GM12878 (cell line): ENCODE data around the gene C2orf92. TPM values are rescaled to one million over a fixed set of nuclear protein-coding genes. Genes with fewer than 3 reads are reported as not detected.

ENCODE experiments used
- ATAC-seq: fragments of 200-7000 bp; cut with Tn5 transposase; 3 replicates; pipeline ENCODE4 v1.9.1; 2020; ENCODE audit warnings: mild to moderate bottlenecking, moderate library complexity
- BruUV-seq: library from RNA; stranded (reverse); fragments of 400-500 nt; replicated peaks from 2 replicates; lab custom pipeline; 2021; lab: Mats Ljungman, UMichigan
- CTCF ChIA-PET: fragments of 300-600 bp; sonication (Branson Sonifier 250); formaldehyde crosslinking; extraction: SDS; loops from one replicate; lab custom pipeline; 2021; ENCODE audit warnings: inconsistent platforms; lab: Yijun Ruan, JAX
- POLR2A ChIA-PET: fragments of 350-600 bp; formaldehyde crosslinking; extraction: SDS; loops from one replicate; lab custom pipeline; 2021; ENCODE audit warnings: inconsistent platforms; lab: Charles Lee
- RAD21 ChIA-PET: fragments of 300-600 bp; sonication (Branson Sonifier 250); formaldehyde crosslinking; loops from one replicate; lab custom pipeline; 2023; ENCODE audit warnings: antibody characterized with exemption; ENCODE audit not compliant: unreplicated experiment; lab: Charles Lee
- SMC1A ChIA-PET: fragments of 300-600 bp; sonication (Branson Sonifier 250); formaldehyde crosslinking; loops from one replicate; lab custom pipeline; 2023; ENCODE audit not compliant: unreplicated experiment, uncharacterized antibody; lab: Charles Lee
- DNase-seq: peaks from one replicate; pipeline ENCODE4 v3.0.0-alpha.2; 2011; ENCODE audit warnings: low read depth, low spot score
- FAIRE-seq: peaks from 3 replicates; lab custom pipeline; 2011; peaks lifted over from hg19 to GRCh38; lab: Jason Lieb, UNC
- H2AFZ ChIP-seq: 2 replicates; pipeline ENCODE4 v1.6.0; 2011; ENCODE audit warnings: low read depth, low read length, control low read depth; ENCODE audit not compliant: control insufficient read depth
- H3K27ac ChIP-seq: 2 replicates; pipeline ENCODE4 v1.5.1; 2011; ENCODE audit warnings: control low read depth; ENCODE audit not compliant: control insufficient read depth, insufficient read depth
- H3K27me3 ChIP-seq, 2 experiments: replicated peaks in 1 of 2; 2 replicates each; pipeline versions ENCODE4 v1.6.0 to v1.6.1; 2011; ENCODE audit warnings: low read length in 1 of 2; ENCODE audit not compliant: control insufficient read depth in 2 of 2, insufficient read depth in 2 of 2
- H3K36me3 ChIP-seq, 2 experiments: 2 replicates each; pipeline ENCODE4 v1.5.1; 2011; ENCODE audit warnings: low read length in 1 of 2; ENCODE audit not compliant: control insufficient read depth in 2 of 2, insufficient read depth in 2 of 2
- H3K4me1 ChIP-seq: 2 replicates; pipeline ENCODE4 v1.6.1; 2011; ENCODE audit warnings: mild to moderate bottlenecking, low read length, moderate library complexity, mixed read lengths; ENCODE audit not compliant: control insufficient read depth, insufficient read depth
- H3K4me2 ChIP-seq: 2 replicates; pipeline ENCODE4 v1.6.0; 2011; ENCODE audit warnings: control low read depth; ENCODE audit not compliant: control insufficient read depth, insufficient read depth
- H3K4me3 ChIP-seq: fragments of 200-600 bp; sonication (generic); 2 replicates; pipeline ENCODE4 v1.5.1; 2016
- H3K79me2 ChIP-seq: 2 replicates; pipeline ENCODE4 v1.6.0; 2011; ENCODE audit warnings: low read length; ENCODE audit not compliant: control insufficient read depth, insufficient read depth
- H3K9ac ChIP-seq: 2 replicates; pipeline ENCODE4 v1.8.0; 2011; ENCODE audit warnings: low read length, control low read depth, mixed read lengths; ENCODE audit not compliant: control insufficient read depth, insufficient read depth
- H3K9me3 ChIP-seq: replicated peaks from 3 replicates; pipeline ENCODE4 v1.5.1; 2011; ENCODE audit warnings: mild to moderate bottlenecking, low read length; ENCODE audit not compliant: control insufficient read depth, insufficient read depth
- H4K20me1 ChIP-seq: 2 replicates; pipeline ENCODE4 v1.6.0; 2011; ENCODE audit not compliant: control insufficient read depth, insufficient read depth
- BMI1 ChIP-seq: fragments of 450-650 bp; IDR thresholded peaks from 2 replicates; pipeline ENCODE4 v1.6.1; 2016; ENCODE audit warnings: mild to moderate bottlenecking, moderate library complexity, borderline replicate concordance
- CBX5 ChIP-seq: sonication (generic); IDR thresholded peaks from 2 replicates; pipeline ENCODE4 v1.6.1; 2016; ENCODE audit warnings: low read depth, moderate library complexity, mild to moderate bottlenecking, inconsistent platforms
- CREM ChIP-seq: IDR thresholded peaks from 2 replicates; pipeline ENCODE4 v1.6.1; 2014; ENCODE audit warnings: antibody characterized with exemption, low read depth
- EZH2 ChIP-seq: IDR thresholded peaks from 2 replicates; pipeline ENCODE4 v1.6.1; 2012; ENCODE audit warnings: low read depth, mild to moderate bottlenecking, control low read depth, inconsistent platforms, low read length, borderline replicate concordance; ENCODE audit not compliant: control insufficient read depth
- HDAC2 ChIP-seq: fragments of 200-600 bp; sonication (generic); IDR thresholded peaks from 2 replicates; pipeline ENCODE4 v1.6.1; 2017
- NKRF ChIP-seq: fragments of 450-650 bp; conservative IDR thresholded peaks from 2 replicates; pipeline ENCODE4 v1.6.1; 2017; ENCODE audit warnings: mild to moderate bottlenecking, moderate library complexity
- POLR2A ChIP-seq: IDR thresholded peaks from 2 replicates; pipeline ENCODE4 v1.6.1; 2011; ENCODE audit warnings: low read depth, mild to moderate bottlenecking, low read length
- REST ChIP-seq: IDR thresholded peaks from 2 replicates; pipeline ENCODE4 v1.6.1; 2012; ENCODE audit warnings: mild to moderate bottlenecking, low read depth, low read length
- SPI1 ChIP-seq: IDR thresholded peaks from 2 replicates; pipeline ENCODE4 v1.6.1; 2011; ENCODE audit warnings: low read depth, mild to moderate bottlenecking, low read length, moderate library complexity, borderline replicate concordance; ENCODE audit not compliant: insufficient read depth
- SUPT20H ChIP-seq: IDR thresholded peaks from 2 replicates; pipeline ENCODE4 v1.6.1; 2011; ENCODE audit warnings: low read depth, mild to moderate bottlenecking, low read length, moderate library complexity, borderline replicate concordance; ENCODE audit not compliant: control insufficient read depth
- TAF1 ChIP-seq: IDR thresholded peaks from 2 replicates; pipeline ENCODE4 v1.6.1; 2011; ENCODE audit warnings: mild to moderate bottlenecking, low read depth, low read length, borderline replicate concordance
- YBX1 ChIP-seq: fragments of 450-650 bp; IDR thresholded peaks from 2 replicates; pipeline ENCODE4 v1.6.1; 2016; ENCODE audit warnings: antibody characterized with exemption
- ZBTB33 ChIP-seq: fragments of 450-650 bp; IDR thresholded peaks from 2 replicates; pipeline ENCODE4 v1.6.1; 2017; ENCODE audit warnings: mild to moderate bottlenecking
- WGBS: methylation state at CpG from one replicate; pipeline ENCODE4 v1.1.6; 2016; ENCODE audit warnings: low lambda C conversion rate; ENCODE audit not compliant: insufficient replicate concordance, insufficient coverage; ENCODE audit errors: missing lambda C conversion rate; 5-methylcytosine and 5-hydroxymethylcytosine counted together
- in situ Hi-C: fragments of 300-500 bp; cut with MboI; formaldehyde crosslinking; loops from 9 replicates; pipeline ENCODE4 v1.14.3; 2018; ENCODE audit warnings: mixed read lengths
- intact Hi-C: fragments of 100-400 bp; cut with micrococcal nuclease; formaldehyde crosslinking; loops from one replicate; pipeline ENCODE4 v1.14.2; 2022; ENCODE audit not compliant: unreplicated experiment
- polyA plus RNA-seq, 11 experiments: library from polyadenylated mRNA; depleted of rRNA in 4 of 11; unstranded in 6 of 11; stranded (reverse) in 5 of 11; fragments of >200 nt; fragmentation: Nextera tagmentation in 4 of 11; fragmentation: Illumina TruSeq in 1 of 11; extraction: Ambion mirVana in 4 of 11; extraction: Trizol in 1 of 11; gene quantifications; 1 replicate in 1 of 11; 2 replicates in 10 of 11; pipeline versions ENCODE4 v1.2.1 to v1.2.3, GENCODE V29; 2011 to 2016; ENCODE audit warnings: inconsistent platforms in 2 of 11, missing spikeins in 2 of 11, low read depth in 1 of 11
- total RNA-seq, 4 experiments: library from RNA; depleted of rRNA in 3 of 4; stranded (reverse); fragments of >200 nt in 3 of 4; fragmentation: Illumina TruSeq in 1 of 4; extraction: Trizol in 1 of 4; gene quantifications; 2 replicates each; pipeline versions ENCODE4 v1.2.1 to v1.2.3, GENCODE V29; 2013 to 2021

The C2orf92 gene
- total and polyA plus RNA-seq, 10 of the 15 experiments (the other 5 are each of a cell fraction or from before 2014, with no cell fraction given): 0.40 to 10.1 (median 3.7) TPM

- TF ChIP-seq REST: no peak
- TF ChIP-seq ZBTB33: no peak
- no peak for TF ChIP-seq HDAC2
- TF ChIP-seq SUPT20H: no peak
- TF ChIP-seq, all 136 proteins: peak for 0
These were observed 958 bp downstream of the C2orf92 start (continued) for GRCh38 chr2:97670471-97670870.

GRCh38 chr2:97671526-97671925 is 2.0 kb downstream of the C2orf92 start:
- H3K4me2 ChIP-seq: no peak overlapping the region
- H3K27me3 ChIP-seq: no peaks in the 10 kb centered on the region
- ChIA-PET CTCF (interaction anchor here (1.9 kb wide), 1 partner anchor 81 kb away, joined by 6 read pairs; no protein-coding TSS in a partner anchor), RAD21 (no interaction called here), POLR2A (no interaction called here), SMC1A (no interaction called here)
- in situ Hi-C loops (no loop called here), intact Hi-C loops (no loop called here)
- H3K27ac ChIP-seq: no peak overlapping the region
- H3K36me3 ChIP-seq: no peaks in the 10 kb centered on the region
- ATAC-seq (no peak), DNase-seq (no peak), FAIRE-seq (no peak)
- H3K9me3 ChIP-seq: no peaks in the 10 kb centered on the region
- H3K4me3 ChIP-seq: no peak overlapping the region
- peaks cover 9% of the 10 kb centered on the region for H3K4me1 ChIP-seq
- no peak overlapping the region for H2AFZ ChIP-seq
- 80% methylated on average over 7 of the region's 7 CpGs for WGBS
- BruUV-seq: no TSS peak
- no peaks in the 10 kb centered on the region for H4K20me1 ChIP-seq
- TF ChIP-seq CBX5 (no peak), NKRF (no peak), BMI1 (no peak), EZH2 (no peak), POLR2A (no peak), TAF1 (no peak), SPI1 (no peak), CREM (no peak), YBX1 (no peak)
- H3K79me2 ChIP-seq: no peaks in the 10 kb centered on the region
- H3K9ac ChIP-seq: no peak overlapping the region
